Liver (tissue), 9 donors: ENCODE data around the gene HACE1. TPM values are rescaled to one million over a fixed set of nuclear protein-coding genes. Genes with fewer than 3 reads are reported as not detected.
A peak's percentile ranks its signal among the peaks of the same experiment; 100 is the strongest.

ENCODE experiments used
- DNase-seq: peaks from one replicate; pipeline ENCODE4 v3.0.0-alpha.2; 2017; ENCODE audit warnings: low spot score
- H3K27ac ChIP-seq, 2 donors: one replicate each; pipeline ENCODE4 v1.7.0; 2013; ENCODE audit warnings: inconsistent platforms in 2 of 2, low read length in 2 of 2, control low read depth in 1 of 2, low read depth in 1 of 2, mild to moderate bottlenecking in 1 of 2
- H3K27me3 ChIP-seq, 4 donors: one replicate each; pipeline versions ENCODE4 v1.6.1 to v1.7.0; 2013; ENCODE audit warnings: low read length in 3 of 4, inconsistent platforms in 1 of 4, mild to moderate bottlenecking in 1 of 4, moderate library complexity in 1 of 4; ENCODE audit not compliant: control insufficient read depth in 4 of 4, insufficient read depth in 4 of 4
- H3K36me3 ChIP-seq, 4 donors: one replicate each; pipeline versions ENCODE4 v1.6.1 to v1.7.0; 2013; ENCODE audit warnings: low read length in 3 of 4, mild to moderate bottlenecking in 3 of 4, low read depth in 1 of 4, moderate library complexity in 1 of 4; ENCODE audit not compliant: control insufficient read depth in 4 of 4, insufficient read depth in 3 of 4
- H3K4me1 ChIP-seq, 4 donors: one replicate each; pipeline versions ENCODE4 v1.6.1 to v1.7.0; 2013; ENCODE audit warnings: low read length in 3 of 4, mild to moderate bottlenecking in 3 of 4, moderate library complexity in 1 of 4; ENCODE audit not compliant: control insufficient read depth in 4 of 4, insufficient read depth in 4 of 4
- H3K4me3 ChIP-seq, 3 donors: one replicate each; pipeline versions ENCODE4 v1.6.1 to v1.7.0; 2013; ENCODE audit warnings: low read length in 3 of 3, control low read depth in 1 of 3, low read depth in 1 of 3, mild to moderate bottlenecking in 1 of 3
- H3K9ac ChIP-seq, 2 donors: one replicate each; pipeline ENCODE4 v1.7.0; 2013; ENCODE audit warnings: low read length in 2 of 2, mild to moderate bottlenecking in 2 of 2, moderate library complexity in 2 of 2, control low read depth in 1 of 2, low read depth in 1 of 2
- H3K9me3 ChIP-seq, 4 donors: one replicate each; pipeline versions ENCODE4 v1.6.1 to v1.7.0; 2013; ENCODE audit warnings: low read length in 3 of 4; ENCODE audit not compliant: control insufficient read depth in 4 of 4
- ATF3 ChIP-seq: IDR thresholded peaks from 2 replicates; pipeline ENCODE4 v1.6.1; 2016; ENCODE audit warnings: antibody characterized with exemption
- EGR1 ChIP-seq, 2 donors: IDR thresholded peaks; 2 replicates each; pipeline ENCODE4 v1.6.1; 2016 to 2018; ENCODE audit warnings: antibody characterized with exemption in 2 of 2, low read depth in 2 of 2
- FOXA1 ChIP-seq: IDR thresholded peaks from 2 replicates; pipeline ENCODE4 v1.6.1; 2016; ENCODE audit warnings: antibody characterized with exemption
- FOXA2 ChIP-seq: IDR thresholded peaks from 2 replicates; pipeline ENCODE4 v1.6.1; 2016; ENCODE audit warnings: antibody characterized with exemption
- JUND ChIP-seq, 2 donors: IDR thresholded peaks; 2 replicates each; pipeline ENCODE4 v1.6.1; 2016; ENCODE audit warnings: antibody characterized with exemption in 2 of 2
- MAX ChIP-seq: IDR thresholded peaks from 2 replicates; pipeline ENCODE4 v1.6.1; 2016; ENCODE audit warnings: antibody characterized with exemption
- NR2F2 ChIP-seq: IDR thresholded peaks from 2 replicates; pipeline ENCODE4 v1.6.1; 2016; ENCODE audit warnings: antibody characterized with exemption
- RAD21 ChIP-seq, 2 donors: IDR thresholded peaks; 2 replicates each; pipeline ENCODE4 v1.6.1; 2016; ENCODE audit warnings: antibody characterized with exemption in 2 of 2, mild to moderate bottlenecking in 2 of 2
- REST ChIP-seq: IDR thresholded peaks from 2 replicates; pipeline ENCODE4 v1.6.1; 2016; ENCODE audit warnings: antibody characterized with exemption, mild to moderate bottlenecking
- RXRA ChIP-seq, 2 donors: IDR thresholded peaks; 2 replicates each; pipeline ENCODE4 v1.6.1; 2017 to 2018; ENCODE audit warnings: antibody characterized with exemption in 2 of 2, mild to moderate bottlenecking in 1 of 2
- SP1 ChIP-seq: IDR thresholded peaks from 2 replicates; pipeline ENCODE4 v1.6.1; 2018; ENCODE audit warnings: antibody characterized with exemption, mild to moderate bottlenecking
- TAF1 ChIP-seq: conservative IDR thresholded peaks from 2 replicates; pipeline ENCODE4 v1.6.1; 2016; ENCODE audit warnings: antibody characterized with exemption, mild to moderate bottlenecking
- YY1 ChIP-seq: IDR thresholded peaks from 2 replicates; pipeline ENCODE4 v1.6.1; 2016; ENCODE audit warnings: antibody characterized with exemption, mild to moderate bottlenecking
- ZBTB33 ChIP-seq: IDR thresholded peaks from 2 replicates; pipeline ENCODE4 v1.6.1; 2016; ENCODE audit warnings: antibody characterized with exemption
- WGBS: extraction: QIAGEN DNeasy Blood & Tissue Kit; methylation state at CpG from one replicate; pipeline ENCODE4 v1.1.7; 2013; 5-methylcytosine and 5-hydroxymethylcytosine counted together
- polyA plus RNA-seq, 2 donors: library from polyadenylated mRNA; stranded (reverse) in 1 of 2; unstranded in 1 of 2; fragments of 200-250 nt in 1 of 2; fragments of >200 nt in 1 of 2; fragmentation: Nextera tagmentation in 1 of 2; extraction: Ambion mirVana in 1 of 2; gene quantifications; one replicate each; pipeline versions ENCODE4 v1.2.1 to v1.2.3, GENCODE V29; 2013 to 2015
- total RNA-seq, 2 donors: library from RNA; depleted of rRNA; stranded (reverse); fragments of >200 nt; gene quantifications; one replicate each; pipeline ENCODE4 v1.2.3, GENCODE V29; 2014
- donor health status: healthy.
- donor health status: healthy.
- donor health status: healthy.
- donor health status: healthy.
- donor health status: healthy.

HACE1 gene
- total and polyA plus RNA-seq, 4 donors: 1.3 to 7.2 (median 2.5) TPM

- TF ChIP-seq MAX (no peak), TAF1 (no peak), RAD21 (IDR thresholded peaks at IDR 0.05) (no peak), REST (no peak)
These were observed 37.2 kb upstream of the HACE1 start (continued) for GRCh38 chr6:104896914-104897313.

GRCh38 chr6:104888066-104888465 lies 28.3 kb upstream of the HACE1 start:
- no peaks in the 10 kb centered on the region for H3K36me3 ChIP-seq
- H3K9ac ChIP-seq: no peak overlapping the region
- WGBS: 65% methylated on average over 3 of the region's 3 CpGs
- no peak overlapping the region for H3K27ac ChIP-seq
- TF ChIP-seq JUND (IDR thresholded peaks at IDR 0.05) (no peak), RXRA (IDR thresholded peaks at IDR 0.05) (no peak), TAF1 (no peak), RAD21 (IDR thresholded peaks at IDR 0.05) (no peak), ZBTB33 (no peak), EGR1 (IDR thresholded peaks at IDR 0.05; ENCODE audit: low read depth in 2 of 2) (no peak), YY1 (no peak), ATF3 (no peak), FOXA2 (no peak), SP1 (no peak), NR2F2 (no peak)
- no peak for DNase-seq
- H3K9me3 ChIP-seq: peaks cover 0 to 4% (median 0%) of the 10 kb centered on the region in 4 donors
- H3K4me3 ChIP-seq: no peak overlapping the region
- H3K27me3 ChIP-seq: peaks cover 0 to 6% (median 0%) of the 10 kb centered on the region in 4 donors
- H3K4me1 ChIP-seq: no peaks in the 10 kb centered on the region

- Histone ChIP-seq H3K9ac (no peak overlapping the region), H3K27me3 (peaks cover 0 to 6% (median 0%) of the 10 kb centered on the region in 4 donors), H3K4me3 (no peak overlapping the region), H3K27ac (no peak overlapping the region), H3K9me3 (peaks cover 0 to 4% (median 0%) of the 10 kb centered on the region in 4 donors), H3K36me3 (no peaks in the 10 kb centered on the region), H3K4me1 (no peaks in the 10 kb centered on the region)
- WGBS: 58% methylated on average over 7 of the region's 7 CpGs
- no peak for DNase-seq
- TF ChIP-seq REST (peak; percentile 99), FOXA1 (no peak)
These were observed 27.6 kb upstream of the HACE1 start for GRCh38 chr6:104887350-104887749.
